ENCODE measurements around the gene SLC6A13. TPM values are rescaled to one million over a fixed set of nuclear protein-coding genes. Genes with fewer than 3 reads are reported as not detected.

SLC6A13 gene
- total RNA-seq, 1 experiment from 2014 or later = 0.37 TPM

DNA sequence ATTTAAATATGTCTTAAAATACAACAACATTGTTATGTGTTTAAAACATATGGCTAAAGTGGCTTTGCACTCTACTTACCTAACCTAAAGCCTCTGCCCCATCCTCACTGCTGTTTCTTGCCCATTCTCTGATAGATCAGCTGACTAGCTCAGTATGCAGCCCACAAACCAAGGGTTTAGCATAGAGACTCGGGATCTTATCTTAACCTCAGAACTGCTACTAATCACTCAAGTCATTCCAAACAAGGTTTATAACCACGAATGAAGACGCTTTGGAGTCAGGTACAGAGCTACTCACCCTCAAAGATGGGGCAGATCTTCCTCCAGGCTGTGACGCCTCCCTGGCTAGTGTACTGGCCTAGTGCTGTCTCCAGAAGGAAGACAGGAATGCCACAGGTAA is 19.3 kb downstream of the SLC6A13 start (continued):
- TF ChIP-seq, protein P1, sequence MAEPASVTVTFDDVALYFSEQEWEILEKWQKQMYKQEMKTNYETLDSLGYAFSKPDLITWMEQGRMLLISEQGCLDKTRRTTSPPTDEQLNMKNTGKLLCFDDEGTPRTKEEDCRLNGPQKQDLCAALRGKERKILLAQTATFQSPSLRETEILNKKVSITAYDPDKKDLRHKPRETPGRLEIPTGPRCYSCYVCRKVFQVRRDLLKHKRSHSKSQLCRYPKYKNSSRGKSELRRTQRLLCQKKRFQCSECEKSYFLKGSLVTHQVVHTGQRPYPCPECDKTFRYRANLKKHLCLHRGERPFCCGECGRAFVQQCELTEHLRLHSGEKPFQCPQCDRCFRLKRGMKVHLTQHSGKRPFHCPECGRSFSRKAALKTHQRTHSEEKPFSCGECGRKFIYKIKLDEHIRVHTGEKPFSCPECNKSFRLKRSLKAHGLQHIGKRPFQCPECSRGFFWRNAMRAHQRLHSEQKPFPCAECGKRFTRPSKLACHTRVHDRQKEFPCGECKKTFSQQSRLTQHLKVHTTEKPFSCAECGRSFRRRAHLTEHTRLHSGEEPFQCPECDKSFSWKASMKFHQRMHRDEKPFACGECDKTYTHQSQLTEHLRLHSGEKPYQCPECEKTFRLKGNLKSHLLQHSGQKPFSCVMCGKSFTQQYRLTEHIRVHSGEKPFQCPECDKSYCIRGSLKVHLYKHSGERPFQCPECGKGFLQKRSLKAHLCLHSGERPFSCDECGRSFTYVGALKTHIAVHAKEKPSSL (CRISPR knock-in tag; conservative IDR thresholded peaks at IDR 0.05) = no peak
- TF ChIP-seq ATF2 (CRISPR knock-in tag; IDR thresholded peaks at IDR 0.05; ENCODE audit: borderline replicate concordance, low read depth) = no peak
- TF ChIP-seq ATF1 (CRISPR knock-in tag; IDR thresholded peaks at IDR 0.05) = no peak
- TF ChIP-seq RORB (CRISPR knock-in tag; IDR thresholded peaks at IDR 0.05) = no peak
- TF ChIP-seq HMGXB4 (CRISPR knock-in tag; IDR thresholded peaks at IDR 0.05) = no peak

DNA sequence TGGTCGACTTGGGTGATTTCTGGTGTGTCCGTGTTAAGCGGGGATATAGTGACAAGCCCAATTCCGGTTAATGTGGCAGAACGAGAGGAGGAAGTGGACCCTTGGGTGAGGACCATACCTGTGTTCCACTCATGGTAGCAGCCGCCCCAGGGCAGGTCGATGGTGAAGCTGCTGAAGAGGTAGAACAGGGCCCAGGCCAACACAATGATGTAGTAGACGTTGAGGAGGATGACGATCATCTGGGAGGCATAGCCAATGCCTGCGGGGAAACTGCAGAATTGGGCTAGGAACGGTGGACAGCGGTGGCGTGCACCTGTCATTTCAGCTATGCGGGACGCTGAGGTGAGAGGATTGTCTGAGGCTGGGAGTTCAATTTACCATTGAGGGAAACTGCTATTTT is 20.1 kb downstream of the SLC6A13 start:
- no peak for DNase-seq (ENCODE audit: low spot score)
- H3K27ac Mint-ChIP-seq = no peak overlapping the region
- TF ChIP-seq RELA (CRISPR knock-in tag; IDR thresholded peaks at IDR 0.05; ENCODE audit: borderline replicate concordance) (no peak), NFE2L1 (CRISPR knock-in tag; IDR thresholded peaks at IDR 0.05) (no peak), GTF2I (CRISPR knock-in tag; conservative IDR thresholded peaks at IDR 0.05) (no peak), JAZF1 (CRISPR knock-in tag; IDR thresholded peaks at IDR 0.05) (no peak), SOX15 (CRISPR knock-in tag; IDR thresholded peaks at IDR 0.05) (no peak), ZNF219 (CRISPR knock-in tag; IDR thresholded peaks at IDR 0.05; ENCODE audit: borderline replicate concordance) (no peak), CREM (CRISPR knock-in tag; IDR thresholded peaks at IDR 0.05) (no peak), GABPB1 (CRISPR knock-in tag; IDR thresholded peaks at IDR 0.05) (no peak), ZNF121 (CRISPR knock-in tag; IDR thresholded peaks at IDR 0.05) (no peak), ZNF396 (CRISPR knock-in tag; IDR thresholded peaks at IDR 0.05; ENCODE audit: borderline replicate concordance) (no peak), PRDM15 (CRISPR knock-in tag; IDR thresholded peaks at IDR 0.05) (no peak), HMGA2 (CRISPR knock-in tag; IDR thresholded peaks at IDR 0.05) (no peak), GRHL2 (CRISPR knock-in tag; IDR thresholded peaks at IDR 0.05; ENCODE audit: insufficient replicate concordance, severe bottlenecking) (no peak), RORB (CRISPR knock-in tag; IDR thresholded peaks at IDR 0.05) (no peak)
- TF ChIP-seq, protein P1 (CRISPR knock-in tag; conservative IDR thresholded peaks at IDR 0.05) = no peak
- TF ChIP-seq, protein P2, sequence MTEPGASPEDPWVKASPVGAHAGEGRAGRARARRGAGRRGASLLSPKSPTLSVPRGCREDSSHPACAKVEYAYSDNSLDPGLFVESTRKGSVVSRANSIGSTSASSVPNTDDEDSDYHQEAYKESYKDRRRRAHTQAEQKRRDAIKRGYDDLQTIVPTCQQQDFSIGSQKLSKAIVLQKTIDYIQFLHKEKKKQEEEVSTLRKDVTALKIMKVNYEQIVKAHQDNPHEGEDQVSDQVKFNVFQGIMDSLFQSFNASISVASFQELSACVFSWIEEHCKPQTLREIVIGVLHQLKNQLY (CRISPR knock-in tag; IDR thresholded peaks at IDR 0.05) = no peak
- peaks cover 12% of the 10 kb centered on the region for H3K36me3 Mint-ChIP-seq
- ATAC-seq = no peak
- ChIA-PET POLR2A (no interaction called here), CTCF (interaction anchor here (1.1 kb wide), 1 partner anchor 23 kb away, joined by 5 read pairs; no protein-coding TSS in a partner anchor)
- peaks cover 33% of the 10 kb centered on the region for H3K9me3 Mint-ChIP-seq
- no peak overlapping the region for H3K4me3 Mint-ChIP-seq
- H3K27me3 Mint-ChIP-seq (ENCODE audit: low read depth) = peaks cover 3% of the 10 kb centered on the region; the same call in 1 of the 2 replicates
- H3K4me1 Mint-ChIP-seq = no peaks in the 10 kb centered on the region

All from WTC11 (cell line).